ENCODE measurements around the gene HEATR9.

The HEATR9 gene

DNA sequence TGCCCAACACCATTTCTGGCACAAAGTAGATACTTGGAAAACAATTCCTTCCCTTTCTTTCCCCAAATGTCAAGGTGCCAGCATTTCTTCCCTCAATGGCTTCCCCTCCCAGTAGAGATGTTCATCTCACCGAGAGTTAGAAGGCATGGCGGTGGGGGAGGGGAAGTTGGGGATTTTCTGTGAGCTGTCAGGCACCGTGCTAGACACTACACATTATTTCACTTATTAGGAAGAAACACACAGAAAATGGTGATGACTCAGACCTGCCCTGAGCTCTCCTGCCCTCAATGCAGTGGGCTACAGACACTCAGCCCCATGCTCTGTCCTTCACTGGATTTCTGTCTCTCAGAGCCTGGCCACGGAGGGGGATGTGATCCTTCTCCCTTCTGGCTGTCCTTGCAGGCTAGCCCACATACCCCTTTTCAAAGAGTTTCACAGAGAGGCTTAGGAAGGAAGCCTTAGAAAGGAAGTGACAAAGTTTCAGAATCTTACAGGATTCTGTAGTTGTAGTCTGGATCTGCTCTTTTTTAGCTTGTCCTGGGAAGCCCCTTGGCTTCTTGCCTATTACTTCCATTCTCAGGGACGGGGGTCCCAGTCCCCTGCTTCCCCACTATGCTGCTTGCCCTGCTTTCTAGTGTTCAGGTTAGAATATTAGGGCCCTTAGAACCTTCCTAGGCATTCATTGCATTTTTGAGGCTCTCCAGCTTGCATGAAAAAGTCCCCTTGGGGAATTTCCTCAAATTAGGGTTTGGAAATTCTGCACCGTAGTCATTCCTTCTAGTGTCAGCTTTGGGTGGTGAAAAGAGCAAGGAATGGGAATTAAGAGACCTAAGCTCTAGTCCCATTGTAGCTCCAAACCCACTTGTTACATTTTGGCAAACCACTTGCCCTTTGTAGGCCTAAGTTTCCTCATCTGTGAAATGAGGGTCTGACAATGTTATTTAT lies 23.7 kb upstream of the HEATR9 start:
- TF ChIP-seq, protein P1, sequence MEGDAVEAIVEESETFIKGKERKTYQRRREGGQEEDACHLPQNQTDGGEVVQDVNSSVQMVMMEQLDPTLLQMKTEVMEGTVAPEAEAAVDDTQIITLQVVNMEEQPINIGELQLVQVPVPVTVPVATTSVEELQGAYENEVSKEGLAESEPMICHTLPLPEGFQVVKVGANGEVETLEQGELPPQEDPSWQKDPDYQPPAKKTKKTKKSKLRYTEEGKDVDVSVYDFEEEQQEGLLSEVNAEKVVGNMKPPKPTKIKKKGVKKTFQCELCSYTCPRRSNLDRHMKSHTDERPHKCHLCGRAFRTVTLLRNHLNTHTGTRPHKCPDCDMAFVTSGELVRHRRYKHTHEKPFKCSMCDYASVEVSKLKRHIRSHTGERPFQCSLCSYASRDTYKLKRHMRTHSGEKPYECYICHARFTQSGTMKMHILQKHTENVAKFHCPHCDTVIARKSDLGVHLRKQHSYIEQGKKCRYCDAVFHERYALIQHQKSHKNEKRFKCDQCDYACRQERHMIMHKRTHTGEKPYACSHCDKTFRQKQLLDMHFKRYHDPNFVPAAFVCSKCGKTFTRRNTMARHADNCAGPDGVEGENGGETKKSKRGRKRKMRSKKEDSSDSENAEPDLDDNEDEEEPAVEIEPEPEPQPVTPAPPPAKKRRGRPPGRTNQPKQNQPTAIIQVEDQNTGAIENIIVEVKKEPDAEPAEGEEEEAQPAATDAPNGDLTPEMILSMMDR (IDR thresholded peaks at IDR 0.05; ENCODE audit: low read depth, low read length, missing control alignments) = no peak
- DNase-seq = peak; percentile 61
- H3K27ac ChIP-seq = no peak overlapping the region
- no peaks in the 10 kb centered on the region for H3K36me3 ChIP-seq (replicated peaks)
- no peak overlapping the region for H3K4me3 ChIP-seq (ENCODE audit: low read depth, low read length)
- no peaks in the 10 kb centered on the region for H3K27me3 ChIP-seq (replicated peaks)
- in situ Hi-C loops (cut with HindIII; ENCODE audit: low pct_ligation_motif_present, low sequenced_read_pairs) = no loop called here

DNA sequence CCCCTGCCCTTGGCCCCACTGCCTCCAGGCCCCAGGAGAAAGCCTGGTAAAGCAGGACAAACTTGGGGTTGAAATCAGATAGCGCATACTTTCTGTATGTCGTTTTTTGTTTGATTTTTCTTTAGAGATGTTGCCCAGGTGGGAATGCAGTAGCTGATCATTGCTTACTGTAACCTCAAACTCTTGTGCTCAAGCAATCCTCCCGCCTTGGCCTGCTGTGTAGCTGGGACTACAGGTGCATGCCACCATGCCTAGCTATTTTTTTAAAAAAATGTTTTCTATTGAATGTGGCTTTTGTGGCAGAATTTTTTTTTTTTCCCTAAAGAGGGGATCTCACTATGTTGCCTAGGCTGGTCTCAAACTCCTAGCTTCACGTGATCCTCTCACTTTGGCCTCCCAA lies 22.6 kb upstream of the HEATR9 start:
- H3K4me3 ChIP-seq (ENCODE audit: low read depth, low read length) = no peak overlapping the region
- H3K36me3 ChIP-seq (replicated peaks) = no peaks in the 10 kb centered on the region
- no peak for DNase-seq
- no peak overlapping the region for H3K27ac ChIP-seq
- in situ Hi-C loops (cut with HindIII; ENCODE audit: low pct_ligation_motif_present, low sequenced_read_pairs) = no loop called here
- H3K27me3 ChIP-seq (replicated peaks) = no peaks in the 10 kb centered on the region
- TF ChIP-seq, protein P1 (IDR thresholded peaks at IDR 0.05; ENCODE audit: low read depth, low read length, missing control alignments) = no peak

DNA sequence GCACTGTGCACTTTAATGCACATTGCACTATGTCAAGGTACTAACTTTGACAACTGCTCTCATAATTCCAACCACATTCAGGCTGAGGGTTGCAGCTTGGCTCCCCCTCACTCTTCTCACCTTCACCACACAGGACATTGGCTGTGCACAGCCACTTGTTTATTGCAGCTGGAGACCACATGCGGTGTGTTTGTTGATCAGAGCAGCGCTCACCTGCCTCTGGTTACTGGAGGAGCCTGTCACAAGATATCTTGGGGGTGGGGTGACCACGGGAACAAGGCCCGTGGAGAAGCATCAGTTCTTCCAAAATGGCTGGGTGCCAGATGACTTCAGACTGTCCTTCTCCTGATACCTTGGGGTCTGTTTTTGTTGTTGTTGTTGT lies 22.1 kb upstream of the HEATR9 start:
- in situ Hi-C loops (cut with HindIII; ENCODE audit: low pct_ligation_motif_present, low sequenced_read_pairs) = no loop called here
- H3K27me3 ChIP-seq (replicated peaks) = no peaks in the 10 kb centered on the region
- no peak for DNase-seq

DNA sequence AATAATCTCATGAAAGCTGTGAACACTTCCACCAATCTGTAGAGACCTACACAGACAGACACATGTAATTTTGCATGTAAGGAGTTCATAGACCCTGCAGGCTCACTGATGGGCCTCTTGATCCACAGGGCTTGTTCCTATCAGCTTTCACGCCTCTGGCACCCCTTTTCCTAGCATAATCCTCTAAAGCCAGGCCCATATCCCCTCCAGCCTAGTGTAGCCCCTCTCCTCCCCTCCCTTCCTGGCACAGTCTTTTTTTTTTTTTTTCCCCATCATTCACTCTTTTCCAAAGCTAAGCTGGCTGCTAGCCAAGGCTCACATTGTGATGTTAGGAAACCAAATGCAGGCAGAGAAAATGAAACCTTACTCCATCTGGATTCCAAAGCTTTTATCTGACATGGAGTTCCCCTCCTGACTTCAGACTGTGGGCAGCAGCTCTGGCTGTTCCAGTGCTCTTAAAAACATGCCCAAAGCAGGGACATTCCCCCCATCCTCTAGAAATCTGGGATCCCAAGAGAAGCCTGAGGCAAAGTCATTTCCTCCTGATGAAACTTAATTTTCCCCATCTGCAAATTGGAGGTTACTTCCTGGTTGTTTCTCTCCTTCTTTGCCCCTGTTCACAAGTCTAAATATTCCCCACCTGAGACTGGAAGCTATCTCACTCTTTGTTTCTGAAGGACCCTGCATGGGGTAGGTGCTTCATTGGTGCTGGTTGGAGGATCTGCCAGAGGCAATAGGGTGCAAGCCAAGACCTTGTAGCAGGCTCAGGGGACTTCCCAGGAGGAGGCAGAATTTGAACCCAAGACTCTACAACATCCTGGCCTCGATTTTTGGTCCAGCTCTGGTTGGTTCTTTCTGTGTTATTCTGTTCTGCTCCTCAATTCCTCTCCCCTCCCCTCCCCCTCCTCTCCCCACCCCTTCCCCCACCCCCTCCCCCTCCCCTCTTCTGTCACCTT lies 21.4 kb upstream of the HEATR9 start:
- DNase-seq = peak; percentile 68
- in situ Hi-C loops (cut with HindIII; ENCODE audit: low pct_ligation_motif_present, low sequenced_read_pairs) = no loop called here
- no peak overlapping the region for H3K4me3 ChIP-seq (ENCODE audit: low read depth, low read length)
- no peaks in the 10 kb centered on the region for H3K36me3 ChIP-seq (replicated peaks)
- TF ChIP-seq, protein P1 (IDR thresholded peaks at IDR 0.05; ENCODE audit: low read depth, low read length, missing control alignments) = no peak
- H3K27me3 ChIP-seq (replicated peaks) = no peaks in the 10 kb centered on the region
- H3K27ac ChIP-seq = peak overlapping the region; percentile 73

More for the DNA sequence above, 22.1 kb upstream of the HEATR9 start:
- TF ChIP-seq, protein P1 (IDR thresholded peaks at IDR 0.05; ENCODE audit: low read depth, low read length, missing control alignments) = no peak
- no peak overlapping the region for H3K4me3 ChIP-seq (ENCODE audit: low read depth, low read length)
- H3K27ac ChIP-seq = no peak overlapping the region
- no peaks in the 10 kb centered on the region for H3K36me3 ChIP-seq (replicated peaks)

DNA sequence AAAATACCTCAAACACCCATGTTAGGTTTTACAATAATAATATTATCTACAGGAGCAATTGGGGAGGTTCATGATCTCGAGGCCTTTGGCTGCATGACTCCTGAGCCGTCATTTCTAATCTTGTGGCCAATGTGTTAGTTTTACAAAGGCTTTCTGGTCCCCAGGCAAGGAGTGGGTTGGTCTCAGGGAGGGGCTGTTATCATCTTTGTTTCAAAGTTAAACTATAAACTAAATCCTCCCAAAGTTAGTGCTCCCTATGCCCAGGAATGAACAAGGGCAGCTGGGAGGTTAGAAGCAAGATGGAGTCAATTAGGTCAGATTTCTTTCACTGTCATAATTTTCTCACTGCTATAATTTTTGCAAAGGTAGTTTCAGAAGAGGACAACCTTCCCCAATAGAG lies 20.6 kb upstream of the HEATR9 start:
- in situ Hi-C loops (cut with HindIII; ENCODE audit: low pct_ligation_motif_present, low sequenced_read_pairs) = no loop called here
- H3K36me3 ChIP-seq (replicated peaks) = no peaks in the 10 kb centered on the region
- no peak overlapping the region for H3K4me3 ChIP-seq (ENCODE audit: low read depth, low read length)
- DNase-seq = no peak
- no peaks in the 10 kb centered on the region for H3K27me3 ChIP-seq (replicated peaks)
- no peak overlapping the region for H3K27ac ChIP-seq
- TF ChIP-seq, protein P1 (IDR thresholded peaks at IDR 0.05; ENCODE audit: low read depth, low read length, missing control alignments) = no peak
